Prostate gland (tissue), 2 donors: ENCODE results near the gene CRK. TPM values are rescaled to one million over a fixed set of nuclear protein-coding genes. Genes with fewer than 3 reads are reported as not detected.

Source experiments
- DNase-seq: peaks from one replicate; pipeline ENCODE4 v3.0.0-alpha.2; 2019; ENCODE audit warnings: low spot score
- H3K27ac ChIP-seq, 2 donors: fragments of 200-600 bp; sonication (generic); 2 replicates each; pipeline ENCODE4 v1.5.1; 2017 to 2019
- H3K27me3 ChIP-seq: fragments of 200-600 bp; sonication (generic); replicated peaks from 2 replicates; pipeline ENCODE4 v1.5.1; 2019; ENCODE audit not compliant: insufficient read depth
- H3K36me3 ChIP-seq, 2 donors: fragments of 200-600 bp; sonication (generic); 1 replicate in 1 of 2; 2 replicates in 1 of 2; pipeline versions ENCODE4 v1.5.1 to v1.8.1; 2017 to 2019
- H3K4me1 ChIP-seq: fragments of 200-600 bp; sonication (generic); replicated peaks from 2 replicates; pipeline ENCODE4 v1.5.1; 2019
- H3K4me3 ChIP-seq, 2 donors: fragments of 200-600 bp; sonication (generic); 2 replicates each; pipeline ENCODE4 v1.5.1; 2017 to 2019
- H3K9me3 ChIP-seq: fragments of 200-600 bp; sonication (generic); 2 replicates; pipeline ENCODE4 v1.5.1; 2017
- CTCF ChIP-seq, 4 experiments: fragments of 200-600 bp in 2 of 4; fragments of 450-650 bp in 2 of 4; sonication (generic) in 2 of 4; IDR thresholded peaks; 1 replicate in 3 of 4; 2 replicates in 1 of 4; pipeline ENCODE4 v1.5.1; 2016 to 2019; ENCODE audit warnings: antibody characterized with exemption in 4 of 4, mild to moderate bottlenecking in 2 of 4, moderate library complexity in 2 of 4
- POLR2A ChIP-seq: fragments of 450-650 bp; IDR thresholded peaks from one replicate; pipeline ENCODE4 v1.6.1; 2016; ENCODE audit warnings: antibody characterized with exemption, mild to moderate bottlenecking
- POLR2AphosphoS5 ChIP-seq: sonication (generic); formaldehyde crosslinking; IDR thresholded peaks from one replicate; pipeline ENCODE4 v1.6.1; 2017; ENCODE audit warnings: antibody characterized with exemption
- WGBS: methylation state at CpG from one replicate; pipeline ENCODE4 v1.1.5; 2018; 5-methylcytosine and 5-hydroxymethylcytosine counted together
- intact Hi-C: fragments of 100-400 bp; cut with DNase I; formaldehyde crosslinking; loops from one replicate; pipeline ENCODE4 v1.14.2; 2022
- total RNA-seq, 2 donors: library from RNA; depleted of rRNA; stranded (reverse); fragments of >200 nt; gene quantifications; one replicate each; pipeline ENCODE4 v1.1.0, GENCODE V29; 2016

The CRK gene
- total RNA-seq, 2 donors from 2014 or later = 52.6 to 77.7 TPM

- H3K27ac ChIP-seq = no peak overlapping the region
- H3K27me3 ChIP-seq = no peaks in the 10 kb centered on the region
- no peaks in the 10 kb centered on the region for H3K36me3 ChIP-seq
- WGBS = 80% methylated on average over 27 of the region's 27 CpGs
- H3K4me3 ChIP-seq = no peak overlapping the region
- no peaks in the 10 kb centered on the region for H3K9me3 ChIP-seq
- intact Hi-C loops = no loop called here
- no peak for DNase-seq
- TF ChIP-seq POLR2A = no peak
- TF ChIP-seq CTCF (IDR thresholded peaks at IDR 0.05) = no peak
- TF ChIP-seq POLR2AphosphoS5 = no peak
- no peaks in the 10 kb centered on the region for H3K4me1 ChIP-seq
Observed at GRCh38 chr17:1412185-1413110, 43.6 kb downstream of the CRK start.

GRCh38 chr17:1402262-1402586 is 53.8 kb downstream of the CRK start:
- WGBS = 90% methylated on average over 4 of the region's 4 CpGs
- Histone ChIP-seq H3K27ac (no peak overlapping the region), H3K27me3 (no peaks in the 10 kb centered on the region), H3K36me3 (no peaks in the 10 kb centered on the region), H3K9me3 (no peaks in the 10 kb centered on the region), H3K4me3 (no peak overlapping the region), H3K4me1 (peaks cover 4% of the 10 kb centered on the region)
- intact Hi-C loops = no loop called here
- TF ChIP-seq POLR2A (no peak), CTCF (IDR thresholded peaks at IDR 0.05) (no peak), POLR2AphosphoS5 (no peak)
- DNase-seq = no peak

GRCh38 chr17:1399679-1400512 is 56.1 kb downstream of the CRK start, which contains the start of gene YWHAE:
TSS of gene YWHAE (minus strand) at chr17:1400222. CDS start at chr17:1400110, 112 bp downstream.
- no peaks in the 10 kb centered on the region for H3K27me3 ChIP-seq
- TF ChIP-seq CTCF (IDR thresholded peaks at IDR 0.05) (peak in 1 of 4 experiments; percentile 29), POLR2A (peak; percentile 91), POLR2AphosphoS5 (peak; percentile 93)
- no peaks in the 10 kb centered on the region for H3K9me3 ChIP-seq
- under 1% methylated on average over 52 of the region's 82 CpGs for WGBS
- no peaks in the 10 kb centered on the region for H3K36me3 ChIP-seq
- peaks cover 12% of the 10 kb centered on the region for H3K4me1 ChIP-seq
- H3K4me3 ChIP-seq = peak within 1 kb of the TSS; percentile 85 to 95
- intact Hi-C loops = loop anchor here (1.0 kb wide), 1 partner anchor 56 kb away; the partner anchor contains the start of gene CRK
- peak; percentile 97 for DNase-seq
- H3K27ac ChIP-seq = peak within 1 kb of the TSS; percentile 97 to 99

GRCh38 chr17:1398931-1399678 is 56.9 kb downstream of the CRK start:
- no peak for TF ChIP-seq POLR2AphosphoS5
- TF ChIP-seq POLR2A = no peak
- TF ChIP-seq CTCF (IDR thresholded peaks at IDR 0.05) = no peak
- no peaks in the 10 kb centered on the region for H3K9me3 ChIP-seq
- intact Hi-C loops = no loop called here
- H3K27me3 ChIP-seq = no peaks in the 10 kb centered on the region
- peak overlapping the region; percentile 97 to 99 for H3K27ac ChIP-seq
- H3K4me1 ChIP-seq = peaks cover 13% of the 10 kb centered on the region
- peak; percentile 20 for DNase-seq
- peak overlapping the region; percentile 85 to 95 for H3K4me3 ChIP-seq
- no peaks in the 10 kb centered on the region for H3K36me3 ChIP-seq
- WGBS = under 1% methylated on average over 41 of the region's 41 CpGs
